Measurements from ENCODE around the gene ABCA10.
A peak's percentile ranks its signal among the peaks of the same experiment; 100 is the strongest.

The ABCA10 gene

GRCh38 chr17:69223809-69224208, 4.8 kb downstream of the ABCA10 start:
- H3K27ac ChIP-seq, result no peak overlapping the region
- TF ChIP-seq ZFX (IDR thresholded peaks at IDR 0.05; ENCODE audit: borderline replicate concordance), result no peak
- TF ChIP-seq, protein P1, sequence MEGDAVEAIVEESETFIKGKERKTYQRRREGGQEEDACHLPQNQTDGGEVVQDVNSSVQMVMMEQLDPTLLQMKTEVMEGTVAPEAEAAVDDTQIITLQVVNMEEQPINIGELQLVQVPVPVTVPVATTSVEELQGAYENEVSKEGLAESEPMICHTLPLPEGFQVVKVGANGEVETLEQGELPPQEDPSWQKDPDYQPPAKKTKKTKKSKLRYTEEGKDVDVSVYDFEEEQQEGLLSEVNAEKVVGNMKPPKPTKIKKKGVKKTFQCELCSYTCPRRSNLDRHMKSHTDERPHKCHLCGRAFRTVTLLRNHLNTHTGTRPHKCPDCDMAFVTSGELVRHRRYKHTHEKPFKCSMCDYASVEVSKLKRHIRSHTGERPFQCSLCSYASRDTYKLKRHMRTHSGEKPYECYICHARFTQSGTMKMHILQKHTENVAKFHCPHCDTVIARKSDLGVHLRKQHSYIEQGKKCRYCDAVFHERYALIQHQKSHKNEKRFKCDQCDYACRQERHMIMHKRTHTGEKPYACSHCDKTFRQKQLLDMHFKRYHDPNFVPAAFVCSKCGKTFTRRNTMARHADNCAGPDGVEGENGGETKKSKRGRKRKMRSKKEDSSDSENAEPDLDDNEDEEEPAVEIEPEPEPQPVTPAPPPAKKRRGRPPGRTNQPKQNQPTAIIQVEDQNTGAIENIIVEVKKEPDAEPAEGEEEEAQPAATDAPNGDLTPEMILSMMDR (IDR thresholded peaks at IDR 0.05), result no peak

DNA sequence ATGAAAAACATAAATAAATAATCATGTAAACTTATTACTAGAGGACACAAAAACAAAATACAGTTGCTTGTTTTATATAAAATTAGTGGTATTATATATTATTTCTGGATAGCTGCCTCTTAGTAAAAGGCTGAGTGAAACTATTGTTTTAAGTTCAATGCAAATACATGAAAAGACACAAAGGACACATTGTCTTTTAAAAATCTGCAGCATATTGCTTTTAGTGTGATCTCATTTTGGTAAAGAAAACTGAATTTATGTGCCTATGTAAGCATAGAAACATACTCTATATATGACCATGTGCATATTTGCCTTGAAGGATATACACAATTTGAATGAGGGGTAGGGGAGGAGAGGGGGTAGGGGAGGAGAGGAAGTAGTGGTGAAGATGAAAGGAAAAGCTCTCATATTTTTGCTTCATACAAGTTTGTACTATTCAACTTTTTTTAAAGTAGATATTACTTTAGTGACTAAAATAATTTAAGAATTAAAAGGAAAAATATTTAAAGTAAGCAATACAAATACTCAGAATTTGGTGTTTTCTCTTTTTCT, 5.8 kb downstream of the ABCA10 start:
- H3K27ac ChIP-seq, result no peak overlapping the region
- TF ChIP-seq, protein P1 (IDR thresholded peaks at IDR 0.05), result no peak
- TF ChIP-seq ZFX (IDR thresholded peaks at IDR 0.05; ENCODE audit: borderline replicate concordance), result no peak

- H3K27ac ChIP-seq, result no peak overlapping the region
- TF ChIP-seq, protein P1 (IDR thresholded peaks at IDR 0.05), result no peak
- TF ChIP-seq ZFX (IDR thresholded peaks at IDR 0.05; ENCODE audit: borderline replicate concordance), result no peak
These were observed 8.5 kb downstream of the ABCA10 start for GRCh38 chr17:69220098-69220497.

DNA sequence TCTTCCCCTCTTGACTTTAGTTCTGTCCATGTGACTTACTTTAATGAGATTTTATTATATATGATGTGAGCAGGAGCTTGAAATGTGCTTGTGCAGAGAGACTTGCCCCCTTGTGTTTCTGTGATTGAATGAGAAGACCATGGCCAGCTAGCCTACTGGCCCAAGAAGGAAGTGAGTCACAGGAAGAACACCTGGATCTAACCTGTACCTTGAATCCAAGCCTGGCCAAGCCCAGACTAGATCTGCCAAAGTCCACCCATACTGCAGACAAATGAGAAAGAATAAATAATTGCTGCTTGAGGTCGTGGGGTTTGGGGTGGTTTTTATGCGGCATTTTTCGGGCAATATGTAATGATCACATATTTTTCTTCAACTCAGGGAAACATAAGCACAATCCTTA, 9.6 kb downstream of the ABCA10 start:
- TF ChIP-seq, protein P1 (IDR thresholded peaks at IDR 0.05), result no peak
- no peak for TF ChIP-seq ZFX (IDR thresholded peaks at IDR 0.05; ENCODE audit: borderline replicate concordance)
- H3K27ac ChIP-seq, result no peak overlapping the region

DNA sequence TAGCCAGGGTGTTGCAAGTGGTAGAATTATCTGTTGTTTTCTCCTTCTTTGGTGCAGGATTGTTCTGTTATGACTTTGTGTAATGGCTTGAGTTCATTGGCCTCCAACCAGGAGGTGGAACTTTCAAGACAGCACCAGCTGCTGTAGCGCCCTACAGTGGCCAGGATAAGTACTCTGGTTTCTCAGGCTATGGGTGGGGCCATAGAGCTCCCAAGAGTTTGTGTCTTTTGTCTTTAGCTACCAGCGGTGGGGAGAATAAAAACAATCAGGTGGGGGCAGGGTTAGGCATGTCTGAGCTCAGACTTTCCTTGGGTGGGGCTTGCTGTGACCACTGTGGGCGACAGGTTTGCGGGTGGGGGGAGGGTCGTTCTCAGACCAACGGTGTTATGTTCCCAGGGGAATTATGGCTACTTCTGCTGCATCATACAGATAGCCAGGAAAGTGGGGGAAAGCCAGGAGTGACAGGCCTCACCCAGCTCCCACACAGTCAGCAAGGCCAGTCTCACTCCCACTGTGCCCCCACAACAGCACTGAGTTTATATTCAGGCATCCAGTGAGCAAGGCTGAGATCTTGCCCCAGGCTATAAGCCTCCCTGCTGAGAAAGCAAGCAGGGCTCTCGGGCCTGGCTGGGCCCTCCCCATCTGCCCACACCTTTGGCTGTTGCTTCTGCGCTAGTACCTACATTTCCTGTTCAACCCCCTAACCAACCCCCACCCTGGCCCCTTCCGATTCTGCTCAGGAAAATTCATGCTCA, 15.4 kb downstream of the ABCA10 start:
- no peak for TF ChIP-seq ZFX (IDR thresholded peaks at IDR 0.05; ENCODE audit: borderline replicate concordance)
- TF ChIP-seq, protein P1 (IDR thresholded peaks at IDR 0.05), result peak; percentile 17
- H3K27ac ChIP-seq, result no peak overlapping the region

GRCh38 chr17:69208640-69209039, 20.0 kb downstream of the ABCA10 start:
- H3K27ac ChIP-seq, result no peak overlapping the region
- no peak for TF ChIP-seq ZFX (IDR thresholded peaks at IDR 0.05; ENCODE audit: borderline replicate concordance)
- TF ChIP-seq, protein P1 (IDR thresholded peaks at IDR 0.05), result no peak

GRCh38 chr17:69207151-69207550, 21.5 kb downstream of the ABCA10 start:
- no peak overlapping the region for H3K27ac ChIP-seq
- TF ChIP-seq ZFX (IDR thresholded peaks at IDR 0.05; ENCODE audit: borderline replicate concordance), result no peak
- TF ChIP-seq, protein P1 (IDR thresholded peaks at IDR 0.05), result no peak

Measured in 22Rv1 (cell line).